Measurements from ENCODE around the gene CST2. TPM values are rescaled to one million over a fixed set of nuclear protein-coding genes. Genes with fewer than 3 reads are reported as not detected.
"Not testable (repeated sequence)": the region's sequence is repeated elsewhere in the genome, so short reads cannot be mapped to it uniquely, and the experiment has no call there.

The CST2 gene
- total and polyA plus RNA-seq, 2 experiments from 2014 or later: not detected

- TF ChIP-seq CTCF (IDR thresholded peaks at IDR 0.05; ENCODE audit: low read depth, low read length): no peak
- Histone ChIP-seq H3K27ac (no peak overlapping the region), H3K4me1 (ENCODE audit: low read depth) (no peaks in the 10 kb centered on the region), H3K4me3 (no peak overlapping the region), H3K36me3 (no peaks in the 10 kb centered on the region), H3K9me3 (ENCODE audit: low read depth) (no peaks in the 10 kb centered on the region), H3K27me3 (no peaks in the 10 kb centered on the region)
- DNase-seq (ENCODE audit: low read depth in 1 of 2, low spot score in 1 of 2): no peak
Observed at GRCh38 chr20:23870461-23870860, 43.9 kb upstream of the CST2 start.

DNA sequence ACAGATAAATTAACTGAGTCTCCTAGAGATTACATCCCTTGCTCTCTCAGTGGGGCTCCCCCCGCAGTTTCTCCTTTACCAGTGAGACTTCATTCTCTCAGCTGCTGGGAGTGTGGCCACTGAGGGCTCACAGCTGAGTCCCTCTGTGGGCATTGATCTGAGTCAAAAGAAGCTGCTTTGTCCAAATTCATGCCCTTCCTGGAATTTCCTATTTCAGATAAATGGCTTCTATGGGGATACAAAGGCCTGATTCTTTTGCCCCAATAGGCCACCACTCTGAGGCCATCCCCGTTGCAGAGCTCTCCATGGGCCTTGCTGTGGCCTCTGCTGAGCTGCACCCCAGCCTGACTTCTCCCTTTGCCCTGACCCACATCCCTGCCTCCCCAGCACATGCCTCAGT, 43.0 kb upstream of the CST2 start:
- Histone ChIP-seq H3K4me1 (ENCODE audit: low read depth) (no peaks in the 10 kb centered on the region), H3K36me3 (no peaks in the 10 kb centered on the region), H3K27ac (no peak overlapping the region), H3K27me3 (no peaks in the 10 kb centered on the region), H3K9me3 (ENCODE audit: low read depth) (no peaks in the 10 kb centered on the region), H3K4me3 (no peak overlapping the region)
- no peak for TF ChIP-seq CTCF (IDR thresholded peaks at IDR 0.05; ENCODE audit: low read depth, low read length)
- DNase-seq (ENCODE audit: low read depth in 1 of 2, low spot score in 1 of 2): no peak

DNA sequence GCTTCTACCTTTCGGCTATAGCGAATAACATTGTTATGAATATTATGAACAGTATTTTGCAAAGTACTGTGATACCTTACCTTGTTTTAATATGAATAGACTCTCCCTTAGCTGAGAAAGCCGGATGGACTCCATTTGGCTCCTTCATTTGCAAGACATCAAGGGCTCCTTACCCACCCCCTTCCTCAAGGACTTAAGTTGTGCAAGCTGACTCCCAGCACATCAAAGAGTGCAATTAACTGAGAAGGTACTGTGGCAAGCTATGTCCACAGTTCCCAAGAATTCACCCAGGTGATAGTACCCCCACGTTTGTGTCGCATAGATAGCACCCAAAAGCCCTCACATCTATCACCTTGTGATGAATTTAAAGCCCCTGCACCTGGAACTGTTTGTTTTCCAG, 41.8 kb upstream of the CST2 start:
- Histone ChIP-seq H3K4me1 (ENCODE audit: low read depth) (no peaks in the 10 kb centered on the region), H3K9me3 (ENCODE audit: low read depth) (no peaks in the 10 kb centered on the region), H3K27ac (no peak overlapping the region), H3K27me3 (no peaks in the 10 kb centered on the region), H3K36me3 (no peaks in the 10 kb centered on the region), H3K4me3 (no peak overlapping the region)
- DNase-seq (ENCODE audit: low read depth in 1 of 2, low spot score in 1 of 2): no peak
- TF ChIP-seq CTCF (IDR thresholded peaks at IDR 0.05; ENCODE audit: low read depth, low read length): no peak

DNA sequence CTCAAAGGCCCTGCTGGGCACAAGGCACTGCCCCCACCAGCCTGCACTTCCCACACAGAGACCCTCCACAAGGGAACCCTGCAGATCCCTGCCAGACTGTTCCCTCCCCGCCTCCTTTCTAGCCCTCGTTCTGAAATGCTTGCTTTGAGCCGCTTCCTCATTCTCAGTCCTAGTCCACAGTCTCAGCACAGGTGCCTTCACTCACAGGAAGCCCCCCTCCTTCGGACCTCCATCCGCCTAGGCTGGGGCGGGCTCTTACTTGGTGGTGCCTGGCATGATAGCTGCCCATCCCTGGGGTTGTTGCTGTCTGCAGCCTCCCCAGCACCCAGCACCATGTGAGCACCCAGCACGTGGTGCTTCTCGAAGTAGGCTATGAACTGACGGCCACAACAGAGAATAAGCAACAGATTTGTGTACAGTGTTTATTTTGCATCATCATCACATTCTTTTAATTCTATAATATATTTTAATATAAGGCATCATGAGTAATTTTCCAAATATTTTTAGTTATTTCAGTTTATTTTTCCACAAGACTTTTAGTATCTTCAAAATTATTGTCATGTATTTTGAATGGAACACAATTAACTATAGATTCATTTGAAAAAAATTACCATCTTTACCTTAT, 40.7 kb upstream of the CST2 start:
- H3K4me3 ChIP-seq: no peak overlapping the region
- no peak overlapping the region for H3K27ac ChIP-seq
- no peaks in the 10 kb centered on the region for H3K9me3 ChIP-seq (ENCODE audit: low read depth)
- TF ChIP-seq CTCF (IDR thresholded peaks at IDR 0.05; ENCODE audit: low read depth, low read length): no peak
- H3K4me1 ChIP-seq (ENCODE audit: low read depth): no peaks in the 10 kb centered on the region
- no peaks in the 10 kb centered on the region for H3K27me3 ChIP-seq
- no peak for DNase-seq (ENCODE audit: low read depth in 1 of 2, low spot score in 1 of 2)
- no peaks in the 10 kb centered on the region for H3K36me3 ChIP-seq

DNA sequence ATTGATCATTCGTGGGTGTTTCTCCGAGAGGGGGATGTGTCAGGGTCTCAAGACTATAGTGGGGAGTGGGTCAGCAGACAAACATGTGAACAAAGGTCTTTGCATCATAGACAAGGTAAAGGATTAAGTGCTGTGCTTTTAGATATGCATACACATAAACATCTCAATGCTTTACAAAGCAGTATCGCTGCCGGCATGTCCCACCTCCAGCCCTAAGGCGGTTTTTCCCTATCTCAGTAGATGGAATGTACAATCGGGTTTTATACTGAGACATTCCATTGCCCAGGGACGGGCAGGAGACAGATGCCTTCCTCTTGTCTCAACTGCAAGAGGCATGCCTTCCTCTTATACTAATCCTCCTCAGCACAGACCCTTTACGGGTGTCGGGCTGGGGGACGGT, 34.2 kb upstream of the CST2 start:
- not testable (repeated sequence) for DNase-seq (ENCODE audit: low read depth in 1 of 2, low spot score in 1 of 2); H3K9me3 ChIP-seq (ENCODE audit: low read depth); H3K27ac ChIP-seq; H3K4me3 ChIP-seq; H3K4me1 ChIP-seq (ENCODE audit: low read depth); H3K36me3 ChIP-seq; H3K27me3 ChIP-seq

DNA sequence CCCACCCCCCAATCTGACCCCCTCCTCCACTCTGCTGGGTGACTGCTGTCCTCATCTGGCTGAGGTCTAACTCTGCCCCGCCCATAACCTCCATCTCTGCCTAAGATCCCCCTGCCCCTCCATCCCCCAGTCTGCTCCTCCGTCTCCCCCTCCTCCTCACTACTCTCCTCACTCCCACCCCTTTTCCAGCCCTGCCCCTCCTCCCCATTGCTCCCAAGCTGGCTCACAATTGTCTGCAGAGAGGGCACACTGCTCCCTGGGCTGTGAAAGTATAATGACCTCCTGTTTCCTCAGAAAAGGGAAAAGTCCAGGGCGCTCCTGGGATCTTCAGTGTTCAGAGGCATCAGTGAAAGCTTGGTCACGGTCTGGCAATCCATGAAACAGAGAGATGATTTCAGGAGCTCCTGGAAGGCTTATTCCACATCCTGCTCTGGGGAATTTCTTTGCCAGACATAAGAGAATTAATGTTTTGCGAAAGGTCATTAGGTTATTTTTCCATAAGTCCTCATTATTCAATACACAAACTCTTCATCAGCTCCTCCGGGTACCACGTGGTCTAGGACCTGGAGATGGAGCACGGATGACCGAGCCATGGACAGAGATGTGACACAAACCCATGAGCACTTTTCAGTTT, 31.6 kb upstream of the CST2 start:
- Histone ChIP-seq H3K27me3 (no peaks in the 10 kb centered on the region), H3K36me3 (no peaks in the 10 kb centered on the region), H3K4me1 (ENCODE audit: low read depth) (no peaks in the 10 kb centered on the region), H3K9me3 (ENCODE audit: low read depth) (no peaks in the 10 kb centered on the region), H3K4me3 (no peak overlapping the region), H3K27ac (no peak overlapping the region)
- DNase-seq (ENCODE audit: low read depth in 1 of 2, low spot score in 1 of 2): no peak
- TF ChIP-seq CTCF (IDR thresholded peaks at IDR 0.05; ENCODE audit: low read depth, low read length): no peak

Data from cardiac muscle cell (in vitro differentiated cells and primary cell).